GM12872 (cell line): Measurements from ENCODE around the gene EMID1.

Experiments used
- TF ChIP-seq, protein P1 (sequence below): IDR thresholded peaks from 3 replicates; pipeline ENCODE4 v1.5.1; 2011; ENCODE audit warnings: low read depth, mild to moderate bottlenecking, low read length, moderate library complexity; ENCODE audit not compliant: insufficient read depth

Gene EMID1

GRCh38 chr22:29253561-29254285 lies 48.0 kb downstream of the EMID1 start:
- TF ChIP-seq, protein P1, sequence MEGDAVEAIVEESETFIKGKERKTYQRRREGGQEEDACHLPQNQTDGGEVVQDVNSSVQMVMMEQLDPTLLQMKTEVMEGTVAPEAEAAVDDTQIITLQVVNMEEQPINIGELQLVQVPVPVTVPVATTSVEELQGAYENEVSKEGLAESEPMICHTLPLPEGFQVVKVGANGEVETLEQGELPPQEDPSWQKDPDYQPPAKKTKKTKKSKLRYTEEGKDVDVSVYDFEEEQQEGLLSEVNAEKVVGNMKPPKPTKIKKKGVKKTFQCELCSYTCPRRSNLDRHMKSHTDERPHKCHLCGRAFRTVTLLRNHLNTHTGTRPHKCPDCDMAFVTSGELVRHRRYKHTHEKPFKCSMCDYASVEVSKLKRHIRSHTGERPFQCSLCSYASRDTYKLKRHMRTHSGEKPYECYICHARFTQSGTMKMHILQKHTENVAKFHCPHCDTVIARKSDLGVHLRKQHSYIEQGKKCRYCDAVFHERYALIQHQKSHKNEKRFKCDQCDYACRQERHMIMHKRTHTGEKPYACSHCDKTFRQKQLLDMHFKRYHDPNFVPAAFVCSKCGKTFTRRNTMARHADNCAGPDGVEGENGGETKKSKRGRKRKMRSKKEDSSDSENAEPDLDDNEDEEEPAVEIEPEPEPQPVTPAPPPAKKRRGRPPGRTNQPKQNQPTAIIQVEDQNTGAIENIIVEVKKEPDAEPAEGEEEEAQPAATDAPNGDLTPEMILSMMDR, result no peak

DNA sequence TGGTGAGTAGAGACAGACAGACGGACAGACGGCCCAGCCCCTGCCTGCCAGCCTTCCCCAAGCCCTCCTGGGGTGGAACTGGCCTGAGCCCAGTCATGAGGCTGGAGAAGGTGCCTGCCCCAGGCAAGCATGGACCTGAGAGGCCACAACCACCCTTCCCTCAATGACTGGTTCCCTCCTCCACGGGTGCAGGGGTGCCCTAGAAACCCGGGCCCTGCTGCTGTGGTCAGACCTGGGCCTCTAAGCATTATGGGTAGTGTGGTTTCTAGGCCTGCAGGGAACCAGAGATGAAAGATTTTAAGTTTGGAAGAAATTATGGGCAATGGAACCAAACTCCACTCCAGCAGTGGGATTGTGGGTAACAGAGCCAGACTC lies 48.6 kb downstream of the EMID1 start:
- TF ChIP-seq, protein P1, result no peak

GRCh38 chr22:29255064-29255621 lies 49.4 kb downstream of the EMID1 start:
- TF ChIP-seq, protein P1, result no peak

- TF ChIP-seq, protein P1, result no peak
Measured at GRCh38 chr22:29256606-29257325, 51.1 kb downstream of the EMID1 start.

DNA sequence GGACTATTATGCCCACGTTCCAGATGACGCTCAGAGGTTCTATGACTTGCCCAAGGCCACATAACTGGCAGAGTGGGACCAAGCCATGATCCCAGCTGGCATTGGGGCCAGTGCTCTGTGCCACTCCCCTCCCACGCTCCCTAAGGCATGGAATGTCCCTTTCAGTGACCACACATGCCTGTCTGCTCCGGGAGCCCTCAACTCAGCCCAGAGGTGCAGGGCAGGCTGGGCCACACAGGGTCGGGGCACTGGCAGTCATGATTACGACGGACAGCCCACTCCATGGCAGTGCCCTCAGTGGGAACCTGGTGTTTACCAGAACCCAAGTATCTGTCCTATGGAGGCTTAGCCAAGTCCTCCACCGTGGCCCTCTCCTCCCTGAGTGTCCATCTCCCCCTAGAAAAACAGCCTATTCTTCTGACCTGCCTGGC lies 52.1 kb downstream of the EMID1 start:
- TF ChIP-seq, protein P1, result no peak

DNA sequence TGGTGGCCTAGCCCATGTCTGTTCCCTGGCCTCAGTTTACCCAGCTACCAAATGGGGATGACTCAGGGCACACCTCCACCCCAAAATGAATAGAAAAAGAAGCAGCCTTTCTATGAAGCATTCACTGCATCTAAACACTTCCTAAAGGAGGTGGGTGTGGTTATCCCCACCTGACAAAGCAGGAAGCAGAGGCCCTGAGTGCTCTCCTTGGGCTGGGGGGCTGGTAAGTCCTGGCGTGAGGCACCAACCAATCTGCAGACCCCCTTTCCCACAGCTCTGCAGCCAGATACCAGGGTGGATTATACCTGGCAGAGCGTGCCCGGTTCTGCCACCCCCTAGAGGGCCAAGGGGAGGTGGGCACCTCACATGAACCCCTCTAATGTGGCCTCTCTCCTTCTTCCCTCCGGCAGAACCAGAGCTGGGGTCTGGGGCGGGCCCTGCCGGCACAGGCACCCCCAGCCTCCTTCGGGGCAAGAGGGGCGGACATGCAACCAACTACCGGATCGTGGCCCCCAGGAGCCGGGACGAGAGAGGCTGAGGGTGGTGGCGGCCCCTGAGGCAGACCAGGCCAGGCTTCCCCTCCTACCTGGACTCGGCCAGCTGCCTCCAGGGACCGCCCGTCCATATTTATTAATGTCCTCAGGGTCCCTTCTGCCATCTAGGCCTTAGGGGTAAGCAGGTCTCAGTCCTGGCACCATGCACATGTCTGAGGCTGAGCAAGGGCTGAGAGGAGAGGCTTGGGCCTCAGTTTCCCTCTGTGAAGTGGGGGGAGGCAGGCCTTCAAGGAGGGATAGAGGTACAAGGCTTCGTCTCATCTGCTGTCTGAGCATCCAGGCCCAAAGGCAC lies 52.9 kb downstream of the EMID1 start:
- TF ChIP-seq, protein P1, result no peak
